GM18502 (cell line): Measurements from ENCODE around the gene ANXA11.
"Not testable (repeated sequence)": the region's sequence is repeated elsewhere in the genome, so short reads cannot be mapped to it uniquely, and the experiment has no call there.

Source experiments
- ATAC-seq: cut with Tn5 transposase; IDR thresholded peaks from one replicate; pipeline ENCODE4 v1.9.1; 2021; ENCODE audit warnings: mild to moderate bottlenecking; ENCODE audit not compliant: unreplicated experiment, poor library complexity

Gene ANXA11

DNA sequence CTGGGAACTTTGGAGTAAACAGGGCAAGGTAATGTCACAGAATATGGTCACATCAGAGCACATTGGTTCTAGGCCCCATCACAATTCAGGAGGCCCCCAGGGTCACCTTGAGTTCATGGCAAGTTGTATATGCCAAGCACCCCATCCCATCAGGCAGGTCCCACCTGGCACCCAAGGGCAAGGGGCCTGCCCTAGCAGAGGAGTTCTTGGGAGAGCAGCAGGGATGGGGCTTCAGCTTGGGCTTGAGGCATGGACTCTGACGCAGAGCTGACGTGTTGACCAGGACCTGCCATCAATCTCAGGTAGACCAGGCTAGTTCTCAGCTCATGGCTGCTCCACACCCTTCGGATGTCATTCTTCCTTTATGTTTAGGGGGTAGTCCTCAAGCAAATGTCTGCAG is 51.9 kb downstream of the ANXA11 start:
- no peak for ATAC-seq

DNA sequence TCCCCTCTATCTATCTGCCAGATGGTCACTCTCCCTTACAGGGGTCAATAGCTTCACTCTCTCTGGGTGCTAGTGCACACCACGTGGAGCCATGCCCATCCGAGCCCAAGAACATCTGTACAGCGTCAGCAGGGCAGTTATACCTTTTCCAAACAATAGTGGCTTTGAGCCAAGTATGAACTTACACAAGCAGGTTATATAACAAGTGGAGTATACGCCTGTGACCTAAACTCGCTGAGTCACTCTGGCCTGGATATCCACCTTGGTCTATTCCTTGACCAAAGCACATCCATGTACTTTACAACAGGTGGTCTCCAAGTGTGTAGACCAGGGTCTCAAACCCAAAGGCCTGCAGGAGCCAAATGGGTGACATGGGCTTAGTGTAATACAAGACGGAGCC is 52.5 kb downstream of the ANXA11 start:
- ATAC-seq: no peak

DNA sequence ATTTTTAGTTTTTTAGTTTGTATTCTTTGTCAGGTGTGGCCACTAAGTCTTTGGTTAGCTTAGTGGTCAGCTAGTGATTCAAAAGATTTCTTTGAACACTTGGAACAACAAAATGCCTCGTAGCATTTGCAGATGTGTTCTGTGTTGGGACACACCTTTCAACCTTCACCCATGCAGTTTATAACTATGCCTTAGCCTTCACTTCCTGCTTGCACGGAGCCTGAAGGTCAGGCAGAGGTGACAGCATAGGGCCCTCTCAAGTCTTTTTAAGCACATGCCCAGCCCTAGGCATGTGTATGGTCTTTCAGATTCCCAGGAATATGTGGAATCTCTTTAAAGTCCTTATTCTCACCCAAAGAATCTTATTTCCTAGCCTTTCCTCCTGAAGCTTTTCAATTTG is 55.2 kb downstream of the ANXA11 start:
- no peak for ATAC-seq

DNA sequence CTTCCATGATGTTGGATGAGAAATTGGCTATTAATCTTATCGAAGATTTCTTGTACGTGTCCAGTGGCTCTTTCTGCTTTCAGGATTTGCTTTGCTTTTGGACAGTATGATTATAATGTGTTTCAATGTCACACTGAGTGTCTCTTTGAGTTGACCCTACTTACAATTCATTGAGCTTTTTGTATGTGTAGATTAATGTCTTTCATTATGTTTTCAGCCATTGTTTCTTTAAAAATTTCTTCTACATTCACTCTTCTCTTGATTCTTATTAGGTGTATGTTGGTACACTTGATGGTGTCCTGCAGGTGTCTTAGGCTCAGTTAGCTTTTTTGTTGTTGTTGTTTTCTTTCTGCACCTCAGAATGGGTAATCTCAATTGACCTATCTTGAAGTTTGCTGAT is 56.2 kb downstream of the ANXA11 start:
- ATAC-seq: no peak

DNA sequence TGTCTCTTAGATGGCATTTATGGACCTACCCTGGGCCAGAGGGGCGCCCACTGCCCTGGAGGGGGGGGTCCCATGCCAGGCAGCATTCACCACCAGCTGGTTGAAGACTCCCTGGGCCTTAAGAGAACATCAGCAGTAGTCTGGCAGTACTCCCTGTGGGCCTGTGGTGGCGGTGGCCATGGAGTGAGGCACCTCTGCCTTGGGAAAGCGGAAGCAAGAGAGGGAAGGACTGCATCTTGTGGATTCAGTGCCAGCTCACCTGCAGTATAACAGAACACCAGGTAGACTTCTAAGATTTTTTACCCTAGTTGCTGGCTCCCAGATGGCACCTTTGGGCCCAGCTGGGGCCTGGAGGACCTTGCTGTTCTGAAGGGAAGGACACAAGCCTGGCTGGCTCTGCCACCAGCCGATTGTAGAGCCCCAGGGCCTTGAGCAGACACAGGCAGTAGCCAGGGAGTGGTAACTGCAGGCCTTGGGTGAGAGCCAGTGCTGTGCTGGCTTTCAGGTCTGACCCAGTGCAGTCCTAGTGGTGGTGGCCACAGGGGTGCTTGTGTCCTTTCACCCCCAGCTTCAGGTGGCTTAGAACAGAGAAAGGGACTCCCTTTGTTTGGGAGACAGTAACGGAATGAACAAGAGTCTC is 57.1 kb downstream of the ANXA11 start:
- no peak for ATAC-seq

DNA sequence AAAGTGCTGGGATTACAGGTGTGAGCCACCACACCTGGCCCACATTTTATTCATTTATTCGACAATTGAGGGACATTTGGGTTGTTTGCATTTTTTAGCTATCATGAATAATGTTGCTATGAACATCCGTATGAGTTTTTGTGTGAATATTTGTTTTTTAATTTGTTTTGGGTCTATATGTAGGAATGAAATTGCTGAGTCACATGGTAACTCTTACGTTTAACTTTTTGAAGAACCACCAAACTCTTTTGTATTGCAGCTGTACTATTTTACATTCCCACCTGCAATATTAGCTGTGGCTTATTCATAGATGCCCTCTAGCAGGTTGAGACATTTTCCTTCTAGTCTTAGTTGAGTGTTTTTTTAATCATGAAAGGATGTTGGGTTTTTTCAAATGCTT is 58.4 kb downstream of the ANXA11 start:
- no peak for ATAC-seq

DNA sequence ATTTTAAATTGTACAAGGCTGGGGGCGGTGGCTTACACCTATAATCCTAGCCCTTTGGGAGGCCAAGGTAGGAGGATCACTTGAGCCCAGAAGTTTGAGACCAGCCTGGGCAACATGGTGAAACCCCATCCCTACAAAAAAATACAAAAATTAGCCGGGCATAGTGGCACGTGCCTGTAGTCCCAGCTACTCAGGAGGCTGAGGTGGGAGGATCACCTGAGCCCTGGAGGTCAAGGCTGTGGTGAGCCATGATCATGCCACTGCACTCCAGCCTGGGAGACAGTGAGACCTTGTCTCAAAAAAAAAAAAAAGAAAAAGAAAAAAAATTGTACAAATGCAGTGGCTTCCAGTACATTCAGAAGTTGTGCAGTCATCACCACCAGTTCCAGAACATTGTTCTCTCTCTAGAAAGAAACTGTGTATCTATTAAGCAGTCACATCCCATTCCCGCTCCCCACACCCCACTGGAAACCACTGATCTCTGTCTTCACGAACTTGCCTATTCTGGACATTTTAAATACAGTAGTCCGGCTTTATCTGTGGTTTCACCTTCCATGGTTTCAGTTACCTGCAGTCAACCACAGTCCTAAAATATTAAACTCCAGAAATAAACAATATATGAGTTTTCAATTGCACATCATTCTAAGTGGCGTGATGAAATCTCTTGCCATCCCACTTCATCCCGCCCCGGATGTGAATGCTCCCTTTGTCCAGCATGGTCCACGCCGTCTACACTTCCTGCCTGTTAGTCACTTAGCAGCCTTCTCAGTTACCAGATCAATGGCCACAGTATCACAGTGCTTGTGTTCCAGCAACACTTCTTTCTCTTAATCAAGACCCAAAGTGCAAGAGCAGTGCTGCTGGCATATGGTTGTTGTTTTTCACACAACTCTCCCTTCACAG is 59.7 kb downstream of the ANXA11 start:
- not testable (repeated sequence) for ATAC-seq

DNA sequence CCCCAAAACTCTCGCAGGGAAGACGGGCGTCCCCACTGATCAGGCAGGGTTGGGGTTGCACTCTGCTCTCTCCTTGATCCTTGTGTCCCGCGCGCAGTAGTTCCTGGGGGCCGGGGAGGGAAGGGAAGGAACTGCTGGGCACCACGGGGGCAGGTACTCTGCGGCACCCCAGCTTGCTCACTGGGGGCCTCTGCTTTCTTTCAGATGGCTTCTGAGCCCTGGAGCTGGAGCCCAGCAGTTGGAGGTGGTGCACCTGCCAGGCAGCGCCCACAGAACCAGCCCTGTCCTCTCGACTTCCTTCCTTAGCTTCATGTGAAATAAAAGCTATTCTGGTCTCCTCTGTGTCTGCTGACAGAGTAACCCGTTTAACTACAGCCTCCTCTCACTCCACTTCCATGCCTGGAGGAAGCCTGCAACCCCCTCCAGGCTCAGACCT is 60.6 kb downstream of the ANXA11 start:
- ATAC-seq: peak; percentile 39

DNA sequence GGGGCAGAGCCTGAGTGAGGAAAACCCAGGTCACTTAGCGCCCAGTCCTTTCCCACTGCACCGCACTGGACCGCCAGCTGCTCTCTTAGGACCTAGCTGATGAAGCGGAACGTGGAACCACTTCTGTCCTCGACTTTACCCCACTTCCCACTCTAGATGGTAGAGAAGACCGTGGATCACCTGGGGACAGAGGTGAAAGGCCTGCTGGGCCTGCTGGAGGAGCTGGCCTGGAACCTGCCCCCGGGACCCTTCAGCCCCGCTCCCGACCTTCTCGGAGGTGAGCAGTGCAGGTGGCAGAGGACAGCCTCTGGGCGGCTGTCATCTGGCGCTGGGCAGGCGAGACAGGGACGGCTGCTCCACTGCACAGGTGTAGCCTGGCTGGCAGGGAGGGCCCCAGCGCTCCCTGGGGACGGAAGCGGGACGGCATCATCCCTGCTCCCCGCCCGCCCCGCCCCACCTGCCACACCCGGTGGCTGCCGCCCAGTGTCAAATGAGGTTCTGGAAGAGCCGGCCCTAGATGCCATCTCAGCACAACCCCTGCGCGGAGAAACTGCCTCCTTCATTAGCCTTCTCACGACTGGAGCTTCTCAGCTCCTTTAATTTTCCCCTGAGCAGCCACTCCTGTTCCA is 61.2 kb downstream of the ANXA11 start:
- ATAC-seq: peak; percentile 58

DNA sequence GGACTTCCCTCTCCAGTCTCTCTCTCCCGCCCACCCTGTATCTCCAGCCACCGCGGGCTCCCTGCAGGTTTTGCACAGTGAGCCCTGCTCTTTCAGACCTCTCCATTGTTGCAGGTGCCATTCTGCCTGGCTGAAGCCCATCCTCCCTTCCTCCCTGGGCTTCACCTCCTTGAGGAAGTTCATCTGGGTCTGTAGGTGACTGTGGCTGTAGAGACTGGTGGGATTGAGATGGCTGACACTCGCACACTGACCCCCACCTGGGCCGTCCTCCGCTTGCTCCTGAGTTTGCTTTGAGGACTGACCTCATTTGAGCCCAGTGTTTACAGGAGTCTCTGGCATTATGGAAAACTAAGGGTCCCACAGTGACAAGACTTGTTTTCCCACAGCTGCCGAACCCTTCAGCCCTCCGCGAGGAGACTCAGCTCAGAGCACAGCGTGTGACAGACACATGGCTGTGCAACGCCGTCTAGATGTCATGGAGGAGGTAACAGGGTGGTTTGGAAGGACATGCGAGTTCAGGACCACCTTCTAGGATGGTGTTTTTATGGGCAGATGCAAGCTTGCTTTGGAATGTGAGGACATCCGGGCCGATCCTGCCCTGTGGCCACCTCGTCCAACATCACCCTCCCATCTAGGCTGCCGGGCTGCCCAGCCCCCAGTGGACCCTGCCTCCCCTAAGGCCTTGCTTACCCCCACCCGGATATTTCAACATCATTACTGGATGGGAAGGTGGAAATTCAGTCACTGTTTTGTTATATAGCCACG is 63.5 kb downstream of the ANXA11 start:
- ATAC-seq: no peak

DNA sequence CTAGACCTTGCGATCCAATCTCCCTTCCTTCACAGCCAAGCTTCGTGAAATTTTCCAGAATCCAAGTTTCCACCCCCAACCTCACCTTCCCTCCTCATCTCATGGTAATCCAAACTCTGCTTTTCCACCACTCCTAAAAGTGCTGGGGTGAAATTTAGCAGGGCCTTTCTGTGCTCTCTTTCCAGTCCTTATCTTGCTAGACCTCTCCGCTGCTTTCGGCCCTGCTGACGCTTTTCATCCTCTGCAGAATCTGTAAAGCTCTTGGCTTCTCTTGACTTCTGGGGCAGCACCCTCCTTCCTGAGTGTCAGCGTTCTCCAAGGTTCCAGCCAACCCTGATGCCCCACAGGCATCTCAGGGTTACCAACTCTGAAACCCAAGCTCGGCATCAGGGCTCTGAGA is 65.1 kb downstream of the ANXA11 start:
- no peak for ATAC-seq

DNA sequence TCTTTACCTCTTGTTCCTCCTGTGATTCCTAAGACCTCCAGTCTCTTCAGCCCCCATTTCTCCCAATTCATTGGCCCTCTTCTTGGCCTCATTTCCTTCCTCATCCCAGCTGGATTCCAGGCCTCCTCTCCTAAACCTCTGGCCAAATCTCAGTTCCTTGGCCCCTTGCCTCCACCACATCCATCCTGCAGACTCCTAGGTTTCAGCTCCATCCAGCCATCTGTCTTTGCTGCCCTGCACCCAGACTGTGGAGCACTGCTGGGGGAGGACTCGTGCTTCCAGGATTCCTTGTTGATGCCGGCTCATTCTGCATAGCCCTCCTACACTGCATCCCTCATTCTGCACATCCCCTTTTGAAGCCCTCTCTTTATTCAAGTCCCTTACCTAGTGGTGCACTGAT is 66.1 kb downstream of the ANXA11 start:
- no peak for ATAC-seq

DNA sequence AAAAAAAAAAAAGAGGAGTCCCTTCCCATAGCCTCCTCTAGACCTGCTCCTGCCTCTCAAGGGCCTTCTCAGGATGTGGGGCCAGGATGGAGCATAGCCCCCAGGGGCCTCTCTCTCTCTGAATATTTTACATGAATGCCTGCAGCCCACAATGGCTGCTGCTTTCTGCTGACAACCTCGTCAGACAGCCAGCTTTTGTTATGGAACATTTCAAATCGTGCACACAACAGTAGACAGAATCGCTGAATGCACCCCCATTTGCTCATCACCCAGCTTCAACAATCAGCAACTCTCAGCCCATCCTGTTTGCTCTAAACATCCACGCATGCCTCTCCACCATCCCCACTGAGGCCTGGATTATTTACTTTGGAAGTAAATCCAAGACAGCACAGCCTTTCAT is 67.4 kb downstream of the ANXA11 start:
- no peak for ATAC-seq

DNA sequence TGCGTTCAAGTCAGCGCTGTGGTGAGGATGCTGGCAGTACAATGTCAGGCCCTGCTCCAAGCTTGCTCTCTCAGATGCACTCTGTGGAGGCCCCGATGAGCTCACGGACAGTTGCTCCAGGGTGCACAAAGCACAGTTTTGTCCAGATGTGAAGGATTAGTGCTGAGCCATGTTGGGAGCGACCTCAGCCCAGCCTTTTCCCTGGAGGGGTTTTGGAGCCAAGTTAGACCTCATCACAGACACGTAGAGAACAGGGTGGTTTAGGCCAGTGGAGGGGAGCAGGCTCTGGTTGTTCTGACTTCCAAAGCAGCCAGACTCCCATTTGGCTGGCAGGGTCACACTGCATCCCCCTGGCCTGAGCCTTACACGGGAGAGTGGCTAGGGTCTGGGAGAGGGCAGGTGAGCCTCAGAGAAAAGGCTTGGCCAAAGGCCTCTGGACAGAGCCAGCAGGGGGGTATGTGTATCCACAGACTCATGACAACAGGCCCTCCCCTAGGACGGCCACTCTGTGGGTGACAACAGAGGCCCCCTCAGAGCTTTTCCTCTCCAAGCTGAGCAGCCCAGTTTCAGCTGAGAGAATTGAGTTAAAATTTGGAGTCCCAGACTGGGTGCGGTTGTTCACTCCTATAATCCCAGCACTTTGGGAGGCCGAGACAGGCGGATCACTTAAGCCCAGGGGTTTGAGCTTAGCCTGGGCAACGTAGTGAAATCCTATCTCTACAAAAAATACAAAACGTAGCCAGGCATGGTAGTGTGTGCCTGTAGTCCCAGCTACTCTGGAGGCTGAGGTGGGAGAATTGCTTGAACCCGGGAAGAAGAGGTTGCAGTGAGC is 68.1 kb downstream of the ANXA11 start:
- ATAC-seq: no peak

DNA sequence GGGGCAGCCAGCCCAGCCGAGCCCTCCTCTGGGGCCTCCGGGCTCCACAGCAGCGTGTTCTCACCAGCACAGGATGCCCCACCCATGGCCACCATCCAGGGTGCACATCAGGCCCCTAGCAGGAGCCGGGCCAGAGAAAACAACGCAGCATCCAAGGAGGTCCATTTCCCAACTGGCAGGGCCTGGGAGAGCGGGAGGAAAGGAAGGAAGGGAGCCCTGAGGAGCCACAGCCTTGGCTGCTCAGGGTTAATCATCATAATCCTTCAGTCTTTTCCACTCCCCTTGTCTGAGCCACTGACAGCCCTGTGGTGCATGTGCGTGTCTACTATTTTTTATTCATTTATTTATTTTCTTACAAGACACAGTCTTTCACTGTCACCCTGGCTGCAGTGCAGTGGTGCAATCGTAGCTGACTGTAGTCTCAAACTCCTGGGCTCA is 69.2 kb downstream of the ANXA11 start:
- no peak for ATAC-seq

DNA sequence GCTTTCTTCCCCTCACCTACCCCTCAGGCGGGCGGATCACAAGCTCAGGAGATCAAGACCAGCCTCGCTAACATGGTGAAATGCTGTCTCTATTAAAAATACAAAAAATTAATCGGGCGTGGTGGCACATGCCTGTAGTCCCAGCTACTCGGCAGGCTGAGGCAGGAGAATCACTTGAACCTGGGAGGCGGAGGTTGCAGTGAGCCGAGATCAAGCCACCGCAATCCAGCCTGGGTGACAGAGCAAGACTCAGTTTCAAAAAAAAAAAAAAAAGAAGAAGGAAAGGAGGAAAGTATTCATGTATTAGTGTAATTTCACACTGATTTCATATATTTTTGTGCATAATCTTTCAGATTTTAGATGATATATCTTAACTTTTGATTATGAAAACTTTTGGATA is 71.7 kb downstream of the ANXA11 start:
- ATAC-seq: not testable (repeated sequence)

DNA sequence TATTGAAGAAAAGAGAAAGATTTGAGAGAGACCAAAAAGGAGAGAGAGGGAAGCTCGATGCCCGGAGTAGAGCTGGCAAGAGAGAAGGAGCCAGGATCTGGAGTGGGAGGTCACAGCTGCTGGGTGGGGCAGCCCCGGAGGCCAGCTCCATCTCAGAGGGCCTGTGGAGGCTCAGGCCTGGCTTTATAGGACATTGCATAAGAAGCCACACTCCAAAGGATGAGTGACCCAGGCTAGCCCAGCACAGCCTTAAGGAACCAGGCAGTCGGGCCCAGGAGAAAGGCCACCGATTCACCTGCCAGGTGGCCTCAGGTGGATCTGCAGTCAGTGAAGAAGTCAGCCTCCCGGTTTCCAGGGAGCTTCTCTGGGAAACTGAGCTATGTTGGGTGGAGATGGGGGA is 72.1 kb downstream of the ANXA11 start:
- ATAC-seq: no peak

DNA sequence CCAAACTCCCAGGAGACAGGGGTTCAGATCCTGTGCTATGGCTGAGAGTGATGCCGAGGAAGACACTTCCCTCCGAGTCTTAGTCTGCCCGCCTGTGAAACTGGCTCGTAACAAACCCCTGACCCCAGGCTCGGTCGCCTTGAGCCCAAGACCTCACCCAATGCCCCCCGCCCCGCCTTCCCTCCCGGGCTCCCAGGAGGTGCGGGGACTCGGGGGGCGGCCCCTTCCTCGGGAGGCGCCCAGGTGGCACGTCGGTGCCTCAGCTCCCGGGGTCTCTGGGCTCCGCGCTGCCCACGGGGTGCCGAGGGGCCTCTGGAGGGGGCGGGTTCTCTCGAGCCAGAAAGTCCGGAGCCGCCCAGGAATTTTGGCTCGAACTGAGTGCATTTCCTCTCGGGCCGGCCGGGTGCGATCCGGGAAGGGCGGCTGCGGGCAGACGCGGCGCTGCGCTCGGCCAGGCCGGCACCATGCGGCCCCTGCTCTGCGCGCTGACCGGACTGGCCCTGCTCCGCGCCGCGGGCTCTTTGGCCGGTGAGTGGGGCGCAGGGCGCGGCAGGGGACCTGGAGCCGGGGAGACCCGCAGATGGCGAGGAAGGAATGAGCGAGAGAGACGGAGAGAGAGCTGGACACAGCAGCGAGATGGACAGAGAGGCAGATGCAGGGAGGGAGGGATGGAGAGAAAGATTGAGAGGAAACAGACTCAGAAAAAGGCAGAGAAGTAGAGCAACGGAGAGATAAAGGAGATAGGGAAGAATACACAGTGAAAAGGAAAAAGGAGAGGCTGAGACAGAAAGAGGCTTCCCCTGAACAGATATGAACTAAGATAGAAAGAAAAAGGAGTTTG is 72.8 kb downstream of the ANXA11 start, which contains the start of gene PLAC9:
Gene PLAC9, plus strand, starts transcription at position 432 of the 841 bp plus-strand sequence. Its CDS starts 33 bp downstream, at position 465.
- ATAC-seq: no peak

DNA sequence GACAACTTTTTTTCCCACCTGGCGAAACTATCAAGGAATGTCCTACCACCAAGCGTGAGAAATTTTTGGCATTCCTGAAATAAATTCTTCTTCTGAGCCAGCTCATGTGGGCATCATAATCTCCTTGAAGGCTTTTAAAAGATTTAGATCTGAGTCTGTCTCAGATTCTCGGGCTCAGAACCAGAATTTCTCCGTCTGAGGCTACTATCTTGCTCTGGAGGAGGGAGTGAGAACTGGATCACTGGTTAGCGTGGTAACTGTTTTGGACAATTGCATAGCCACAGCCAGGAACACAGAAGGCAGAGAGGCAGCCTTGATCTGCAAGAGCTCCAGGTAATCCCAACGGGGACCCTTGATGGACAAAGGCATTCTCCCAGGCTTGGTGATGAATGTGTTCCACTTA is 73.8 kb downstream of the ANXA11 start:
- no peak for ATAC-seq
